ENCODE measurements around the gene DCC. TPM values are rescaled to one million over a fixed set of nuclear protein-coding genes. Genes with fewer than 3 reads are reported as not detected.
A peak's percentile ranks its signal among the peaks of the same experiment; 100 is the strongest.

DCC gene
- polyA plus RNA-seq, 1 donor: 0.58 TPM

DNA sequence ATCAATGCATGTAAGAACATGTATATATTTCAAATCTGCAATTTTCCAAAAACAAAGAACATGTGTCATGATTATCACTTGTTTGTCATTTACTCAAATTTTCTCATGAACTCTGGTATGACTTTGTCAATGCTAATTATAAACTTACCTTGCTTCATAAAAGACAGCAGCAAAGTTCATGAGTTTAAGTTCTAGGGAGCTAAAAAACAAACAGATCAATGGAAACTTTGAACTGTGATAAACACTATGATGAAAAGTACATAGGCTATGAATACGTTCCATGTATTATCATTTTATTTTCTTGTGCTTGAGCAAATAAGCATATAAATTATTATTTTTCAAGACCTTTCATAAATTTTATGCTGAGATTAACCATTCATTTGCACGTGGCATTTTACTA, 943.7 kb downstream of the DCC start:
- H3K27me3 ChIP-seq (ENCODE audit: control insufficient read depth, insufficient read depth, low read length): no peaks in the 10 kb centered on the region
- H3K36me3 ChIP-seq (ENCODE audit: control insufficient read depth, insufficient read depth, low read length): no peaks in the 10 kb centered on the region
- no peaks in the 10 kb centered on the region for H3K4me1 ChIP-seq (ENCODE audit: control insufficient read depth, insufficient read depth, low read length)
- H3K4me3 ChIP-seq (ENCODE audit: low read length): no peak overlapping the region
- 83% methylated on average over 1 of the region's 2 CpGs for WGBS (ENCODE audit: insufficient coverage, low lambda C conversion rate)
- H3K9me3 ChIP-seq (ENCODE audit: control insufficient read depth, low read depth, low read length): no peaks in the 10 kb centered on the region
- no peak overlapping the region for H3K27ac ChIP-seq (ENCODE audit: low read length)
- no peak for DNase-seq

DNA sequence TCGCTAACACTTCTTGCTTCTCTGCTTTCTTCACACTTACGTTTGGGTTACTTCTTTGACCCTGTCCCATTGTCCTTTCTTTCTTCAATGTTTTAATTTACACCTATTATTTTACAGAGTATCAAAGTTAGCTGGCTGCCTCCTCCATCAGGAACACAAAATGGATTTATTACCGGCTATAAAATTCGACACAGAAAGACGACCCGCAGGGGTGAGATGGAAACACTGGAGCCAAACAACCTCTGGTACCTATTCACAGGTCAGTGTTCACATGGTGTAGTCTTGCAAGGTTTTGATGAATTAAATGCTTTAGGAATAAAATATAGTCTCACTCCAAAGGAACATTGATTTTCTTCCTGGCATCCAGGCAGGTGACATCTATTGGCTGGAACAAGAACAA, 965.5 kb downstream of the DCC start:
- Histone ChIP-seq H3K36me3 (ENCODE audit: control insufficient read depth, insufficient read depth, low read length) (no peaks in the 10 kb centered on the region), H3K27me3 (ENCODE audit: control insufficient read depth, insufficient read depth, low read length) (no peaks in the 10 kb centered on the region), H3K9me3 (ENCODE audit: control insufficient read depth, low read depth, low read length) (no peaks in the 10 kb centered on the region), H3K27ac (ENCODE audit: low read length) (no peak overlapping the region), H3K4me3 (ENCODE audit: low read length) (no peak overlapping the region), H3K4me1 (ENCODE audit: control insufficient read depth, insufficient read depth, low read length) (no peaks in the 10 kb centered on the region)
- no peak for DNase-seq
- 89% methylated on average over 2 of the region's 6 CpGs for WGBS (ENCODE audit: insufficient coverage, low lambda C conversion rate)

DNA sequence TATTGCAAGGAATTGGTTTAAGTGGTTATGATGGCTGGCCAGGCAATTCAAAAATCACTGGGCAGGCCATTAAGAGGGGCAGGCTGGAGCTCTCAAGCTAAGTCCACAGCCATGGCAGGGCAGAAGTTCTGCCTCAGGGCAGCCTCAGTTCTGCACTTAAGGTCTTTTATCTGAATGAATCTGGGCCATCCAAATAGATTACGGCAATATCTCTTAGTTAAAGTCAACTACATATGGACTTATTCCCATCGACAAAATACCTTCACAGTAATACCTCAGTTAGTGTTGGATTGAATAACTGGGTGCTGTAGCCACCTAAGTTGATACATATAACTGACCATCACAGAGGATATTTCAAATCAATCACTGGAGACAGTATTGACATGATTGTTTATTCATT, 979.6 kb downstream of the DCC start:
- Histone ChIP-seq H3K9me3 (ENCODE audit: control insufficient read depth, low read depth, low read length) (no peaks in the 10 kb centered on the region), H3K4me3 (ENCODE audit: low read length) (no peak overlapping the region), H3K36me3 (ENCODE audit: control insufficient read depth, insufficient read depth, low read length) (no peaks in the 10 kb centered on the region), H3K4me1 (ENCODE audit: control insufficient read depth, insufficient read depth, low read length) (no peaks in the 10 kb centered on the region), H3K27me3 (ENCODE audit: control insufficient read depth, insufficient read depth, low read length) (no peaks in the 10 kb centered on the region), H3K27ac (ENCODE audit: low read length) (no peak overlapping the region)
- WGBS (ENCODE audit: insufficient coverage, low lambda C conversion rate): no CpG with 5 or more reads among the region's 2 CpGs
- no peak for DNase-seq

DNA sequence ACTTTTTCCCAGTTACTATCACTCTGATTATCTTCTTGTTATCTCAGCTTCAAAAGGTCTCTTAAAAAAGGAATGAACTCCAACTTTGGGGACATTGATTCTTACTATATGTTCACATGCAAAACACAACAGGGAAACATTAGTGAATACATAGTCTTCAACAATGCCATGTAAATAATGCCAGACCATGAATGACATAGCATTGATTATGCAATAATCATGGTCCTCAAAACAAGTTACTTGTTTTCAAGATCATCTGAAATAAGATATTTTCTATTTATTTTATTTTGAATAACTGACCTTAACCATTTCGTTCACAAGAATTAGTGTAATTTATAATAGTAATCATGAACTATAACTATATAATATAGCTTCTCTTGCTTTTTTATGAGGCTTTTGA, 982.2 kb downstream of the DCC start:
- 82% methylated on average over 1 of the region's 1 CpG for WGBS (ENCODE audit: insufficient coverage, low lambda C conversion rate)
- H3K4me3 ChIP-seq (ENCODE audit: low read length): no peak overlapping the region
- no peak for DNase-seq
- no peaks in the 10 kb centered on the region for H3K4me1 ChIP-seq (ENCODE audit: control insufficient read depth, insufficient read depth, low read length)
- H3K27ac ChIP-seq (ENCODE audit: low read length): no peak overlapping the region
- no peaks in the 10 kb centered on the region for H3K9me3 ChIP-seq (ENCODE audit: control insufficient read depth, low read depth, low read length)
- H3K27me3 ChIP-seq (ENCODE audit: control insufficient read depth, insufficient read depth, low read length): no peaks in the 10 kb centered on the region
- no peaks in the 10 kb centered on the region for H3K36me3 ChIP-seq (ENCODE audit: control insufficient read depth, insufficient read depth, low read length)

DNA sequence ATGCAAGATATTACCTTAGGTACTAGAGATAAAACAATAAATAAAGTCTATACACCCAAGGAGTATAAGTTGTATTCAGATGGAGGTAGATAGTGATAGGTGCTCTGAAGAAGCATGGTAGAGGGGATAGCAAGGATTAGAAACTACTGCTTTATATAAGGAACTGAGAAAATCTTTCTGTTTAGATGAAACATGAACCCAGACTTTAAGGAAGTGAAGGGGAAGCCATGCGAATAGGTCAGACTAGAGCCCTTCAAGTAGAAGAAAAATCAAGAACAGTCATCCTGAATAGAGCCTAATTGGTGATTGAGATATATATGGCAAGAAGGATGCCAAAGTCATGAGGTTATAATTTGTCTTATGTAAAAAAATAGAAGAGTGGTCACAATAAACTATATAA, 984.4 kb downstream of the DCC start:
- no peak overlapping the region for H3K27ac ChIP-seq (ENCODE audit: low read length)
- H3K36me3 ChIP-seq (ENCODE audit: control insufficient read depth, insufficient read depth, low read length): no peaks in the 10 kb centered on the region
- no CpG with 5 or more reads among the region's 1 CpG for WGBS (ENCODE audit: insufficient coverage, low lambda C conversion rate)
- no peaks in the 10 kb centered on the region for H3K27me3 ChIP-seq (ENCODE audit: control insufficient read depth, insufficient read depth, low read length)
- no peaks in the 10 kb centered on the region for H3K9me3 ChIP-seq (ENCODE audit: control insufficient read depth, low read depth, low read length)
- no peak overlapping the region for H3K4me3 ChIP-seq (ENCODE audit: low read length)
- no peak for DNase-seq
- no peaks in the 10 kb centered on the region for H3K4me1 ChIP-seq (ENCODE audit: control insufficient read depth, insufficient read depth, low read length)

DNA sequence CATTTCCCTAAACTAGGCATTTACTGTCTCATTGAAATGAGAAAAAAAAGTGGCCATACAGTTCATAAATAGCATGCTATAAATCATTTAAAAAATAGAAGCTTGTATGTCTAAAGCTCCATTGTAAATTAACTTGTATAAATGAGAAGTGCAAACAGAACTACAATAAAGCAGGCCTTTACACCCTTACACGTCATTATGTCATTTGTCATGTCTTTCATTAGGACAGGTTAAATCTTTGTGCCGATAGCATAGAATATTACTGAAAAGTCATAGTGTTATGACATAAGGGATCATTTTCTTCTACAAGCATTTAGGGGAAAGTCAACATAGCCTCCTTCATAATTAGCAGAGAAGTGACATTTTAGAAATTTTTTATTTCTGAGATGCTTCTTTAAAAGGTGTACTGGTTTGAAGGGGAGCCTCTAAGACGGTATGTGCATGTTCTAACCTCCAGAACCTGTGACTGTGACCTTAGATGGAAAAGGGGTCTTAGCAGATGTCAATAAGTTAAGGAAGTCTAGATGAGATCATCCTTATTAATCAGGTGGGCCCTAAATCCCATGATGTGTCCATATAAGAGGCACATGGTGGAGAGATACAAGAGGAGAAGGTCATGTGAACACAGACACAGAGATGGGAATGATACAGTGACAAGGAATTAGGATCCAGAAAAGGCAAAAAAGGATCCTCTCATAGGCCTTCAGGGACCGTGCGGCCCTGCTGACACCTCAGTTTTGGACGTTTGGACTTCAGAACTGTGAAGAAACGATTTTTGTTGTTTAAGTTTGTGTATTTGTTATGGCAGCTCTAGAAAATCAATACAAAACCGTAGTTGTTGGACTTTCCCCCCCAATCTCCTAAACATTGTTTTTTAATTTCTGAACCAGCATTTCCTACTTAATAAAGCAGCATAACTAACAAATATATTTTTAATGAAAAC, 1020.8 kb downstream of the DCC start:
- DNase-seq: no peak
- H3K4me3 ChIP-seq (ENCODE audit: low read length): no peak overlapping the region
- H3K27me3 ChIP-seq (ENCODE audit: control insufficient read depth, insufficient read depth, low read length): no peaks in the 10 kb centered on the region
- no peaks in the 10 kb centered on the region for H3K4me1 ChIP-seq (ENCODE audit: control insufficient read depth, insufficient read depth, low read length)
- H3K36me3 ChIP-seq (ENCODE audit: control insufficient read depth, insufficient read depth, low read length): no peaks in the 10 kb centered on the region
- H3K27ac ChIP-seq (ENCODE audit: low read length): no peak overlapping the region
- 50% methylated on average over 2 of the region's 8 CpGs for WGBS (ENCODE audit: insufficient coverage, low lambda C conversion rate)
- no peaks in the 10 kb centered on the region for H3K9me3 ChIP-seq (ENCODE audit: control insufficient read depth, low read depth, low read length)

DNA sequence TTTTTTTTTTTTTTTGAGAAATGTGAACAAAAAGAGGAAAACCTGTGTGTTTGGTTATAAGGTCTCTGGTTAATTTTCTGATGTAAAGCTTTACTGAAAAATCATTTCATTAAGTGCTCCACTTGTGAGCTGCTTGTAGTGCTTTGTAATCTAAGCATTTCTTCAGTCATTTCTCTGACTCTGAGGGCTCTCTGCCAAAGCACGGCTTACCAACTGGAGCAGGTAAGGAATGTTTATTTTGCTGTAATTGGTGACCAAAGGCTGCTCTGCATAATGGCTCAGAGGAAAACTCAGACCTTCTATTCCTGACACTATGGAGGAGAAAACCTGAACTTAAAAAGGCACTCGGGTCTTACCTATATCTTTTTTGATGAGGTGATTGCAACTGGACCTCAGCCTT, 1035.6 kb downstream of the DCC start:
- WGBS (ENCODE audit: insufficient coverage, low lambda C conversion rate): no CpG with 5 or more reads among the region's 2 CpGs
- no peaks in the 10 kb centered on the region for H3K36me3 ChIP-seq (ENCODE audit: control insufficient read depth, insufficient read depth, low read length)
- H3K27ac ChIP-seq (ENCODE audit: low read length): no peak overlapping the region
- no peak overlapping the region for H3K4me3 ChIP-seq (ENCODE audit: low read length)
- DNase-seq: no peak
- no peaks in the 10 kb centered on the region for H3K9me3 ChIP-seq (ENCODE audit: control insufficient read depth, low read depth, low read length)
- no peaks in the 10 kb centered on the region for H3K4me1 ChIP-seq (ENCODE audit: control insufficient read depth, insufficient read depth, low read length)
- H3K27me3 ChIP-seq (ENCODE audit: control insufficient read depth, insufficient read depth, low read length): no peaks in the 10 kb centered on the region

DNA sequence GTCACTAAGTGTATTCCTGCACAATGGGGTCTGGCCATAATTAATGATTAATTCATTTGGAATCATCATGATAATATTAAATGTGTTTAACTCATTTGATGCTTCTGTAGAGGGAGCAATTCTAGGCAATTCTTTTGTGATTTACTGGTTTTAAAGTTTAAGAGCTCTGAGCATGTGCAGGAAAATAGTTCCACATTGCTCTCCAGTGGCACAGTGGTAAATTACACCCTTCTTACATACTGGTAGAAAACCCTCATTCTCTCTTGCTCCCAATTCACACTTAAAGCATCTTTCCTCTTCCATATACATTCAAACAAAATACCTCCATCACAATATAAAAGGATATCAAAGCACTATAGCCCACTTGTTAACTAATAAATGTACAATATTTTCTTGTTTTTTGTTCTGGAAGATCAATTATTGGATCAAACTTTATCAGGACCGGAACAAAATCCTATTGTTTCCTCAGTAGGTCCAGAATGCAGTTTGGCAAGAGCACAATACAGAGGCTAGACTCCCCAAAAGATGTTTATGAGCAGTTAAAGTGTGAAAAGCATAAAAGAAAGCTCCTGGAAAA, 1040.2 kb downstream of the DCC start:
- H3K27me3 ChIP-seq (ENCODE audit: control insufficient read depth, insufficient read depth, low read length): no peaks in the 10 kb centered on the region
- H3K9me3 ChIP-seq (ENCODE audit: control insufficient read depth, low read depth, low read length): peaks cover 3% of the 10 kb centered on the region
- no peak overlapping the region for H3K27ac ChIP-seq (ENCODE audit: low read length)
- H3K4me3 ChIP-seq (ENCODE audit: low read length): no peak overlapping the region
- H3K4me1 ChIP-seq (ENCODE audit: control insufficient read depth, insufficient read depth, low read length): no peaks in the 10 kb centered on the region
- peak in 1 of 2 donors; percentile 7 for DNase-seq
- WGBS (ENCODE audit: insufficient coverage, low lambda C conversion rate): no CpG with 5 or more reads among the region's 1 CpG
- no peaks in the 10 kb centered on the region for H3K36me3 ChIP-seq (ENCODE audit: control insufficient read depth, insufficient read depth, low read length)

DNA sequence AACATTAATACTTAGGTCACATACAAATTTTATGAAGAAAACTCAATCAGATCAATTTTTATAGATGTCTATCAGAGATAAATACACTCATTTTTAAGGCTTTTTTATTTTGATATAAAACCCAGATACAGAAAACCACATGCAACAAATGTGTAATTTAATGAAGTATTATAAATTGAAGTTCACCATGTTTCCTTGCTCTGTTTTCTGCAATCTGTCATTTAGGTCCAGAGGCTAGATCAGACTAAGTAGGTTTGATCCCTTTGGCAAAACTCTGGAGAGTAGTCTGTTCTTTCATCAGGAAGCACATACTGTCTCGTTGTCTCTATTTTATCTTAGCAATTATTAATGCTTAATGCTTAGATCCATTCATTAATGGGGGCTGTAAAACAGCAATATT, 1042.9 kb downstream of the DCC start:
- no peaks in the 10 kb centered on the region for H3K36me3 ChIP-seq (ENCODE audit: control insufficient read depth, insufficient read depth, low read length)
- H3K4me1 ChIP-seq (ENCODE audit: control insufficient read depth, insufficient read depth, low read length): no peaks in the 10 kb centered on the region
- H3K9me3 ChIP-seq (ENCODE audit: control insufficient read depth, low read depth, low read length): peaks cover 3% of the 10 kb centered on the region
- H3K27ac ChIP-seq (ENCODE audit: low read length): no peak overlapping the region
- no peaks in the 10 kb centered on the region for H3K27me3 ChIP-seq (ENCODE audit: control insufficient read depth, insufficient read depth, low read length)
- no CpG with 5 or more reads among the region's 1 CpG for WGBS (ENCODE audit: insufficient coverage, low lambda C conversion rate)
- H3K4me3 ChIP-seq (ENCODE audit: low read length): no peak overlapping the region
- DNase-seq: no peak

DNA sequence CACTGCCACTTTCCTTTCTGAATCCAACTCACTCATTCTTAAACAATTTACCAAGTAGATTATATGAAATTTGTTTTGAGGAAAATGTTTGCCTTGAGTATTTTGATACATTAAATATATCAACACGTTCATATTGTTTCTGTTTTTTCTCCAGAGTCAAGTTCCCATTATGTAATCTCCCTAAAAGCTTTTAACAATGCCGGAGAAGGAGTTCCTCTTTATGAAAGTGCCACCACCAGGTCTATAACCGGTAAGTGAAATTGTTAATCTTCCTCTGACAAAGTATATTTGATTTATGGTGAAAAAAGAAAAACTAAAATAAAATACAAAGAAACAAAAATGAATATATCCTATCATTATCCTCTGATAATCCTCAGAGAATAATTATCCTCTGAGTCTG, 1045.9 kb downstream of the DCC start:
- Histone ChIP-seq H3K4me1 (ENCODE audit: control insufficient read depth, insufficient read depth, low read length) (no peaks in the 10 kb centered on the region), H3K27ac (ENCODE audit: low read length) (no peak overlapping the region), H3K27me3 (ENCODE audit: control insufficient read depth, insufficient read depth, low read length) (no peaks in the 10 kb centered on the region), H3K4me3 (ENCODE audit: low read length) (no peak overlapping the region), H3K9me3 (ENCODE audit: control insufficient read depth, low read depth, low read length) (peaks cover 3% of the 10 kb centered on the region), H3K36me3 (ENCODE audit: control insufficient read depth, insufficient read depth, low read length) (no peaks in the 10 kb centered on the region)
- WGBS (ENCODE audit: insufficient coverage, low lambda C conversion rate): 71% methylated on average over 1 of the region's 3 CpGs
- no peak for DNase-seq

DNA sequence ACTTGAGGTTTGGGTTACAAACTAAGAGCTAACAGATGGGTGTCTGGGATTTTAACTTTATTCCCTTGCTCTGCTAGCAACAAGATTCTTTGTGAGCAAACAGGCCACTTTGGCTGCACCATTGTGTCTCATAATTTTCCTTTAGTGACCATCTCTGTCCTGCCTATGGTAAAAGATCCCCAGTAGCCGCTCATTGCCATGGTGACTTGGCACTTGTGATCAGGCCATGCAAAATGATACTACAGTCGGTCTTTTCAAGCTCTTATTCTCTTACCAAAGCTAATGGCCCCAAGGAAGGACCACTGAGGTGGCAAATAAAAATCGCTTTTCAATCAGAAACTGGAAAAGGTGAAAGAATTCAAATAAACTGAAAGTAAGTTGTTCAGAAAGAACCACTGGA, 1047.6 kb downstream of the DCC start:
- DNase-seq: no peak
- Histone ChIP-seq H3K4me1 (ENCODE audit: control insufficient read depth, insufficient read depth, low read length) (no peaks in the 10 kb centered on the region), H3K27ac (ENCODE audit: low read length) (no peak overlapping the region), H3K4me3 (ENCODE audit: low read length) (no peak overlapping the region), H3K36me3 (ENCODE audit: control insufficient read depth, insufficient read depth, low read length) (no peaks in the 10 kb centered on the region), H3K27me3 (ENCODE audit: control insufficient read depth, insufficient read depth, low read length) (no peaks in the 10 kb centered on the region), H3K9me3 (ENCODE audit: control insufficient read depth, low read depth, low read length) (peaks cover 3% of the 10 kb centered on the region)
- WGBS (ENCODE audit: insufficient coverage, low lambda C conversion rate): 0% methylated on average over 1 of the region's 3 CpGs
